NCI-H2196 (cell line): Measurements from ENCODE around the gene ABHD8.
A peak's percentile ranks its signal among the peaks of the same experiment; 100 is the strongest.

Experiments used
- DNase-seq: peaks from one replicate; lab custom pipeline; 2025; ENCODE audit not compliant: unreplicated experiment; lab: John Stamatoyannopoulos, UW

Gene ABHD8

GRCh38 chr19:17268754-17269153 lies 34.5 kb downstream of the ABHD8 start:
- no peak for DNase-seq

GRCh38 chr19:17266975-17267788 lies 36.0 kb downstream of the ABHD8 start, which contains the start of gene BABAM1:
TSS of gene BABAM1 (plus strand) at chr19:17267443. CDS start at chr19:17268807, 1,364 bp downstream.
- DNase-seq = peak; percentile 99

GRCh38 chr19:17266589-17266974 lies 36.6 kb downstream of the ABHD8 start:
- no peak for DNase-seq

- DNase-seq = no peak
These were observed 37.2 kb downstream of the ABHD8 start for GRCh38 chr19:17266026-17266425.

DNA sequence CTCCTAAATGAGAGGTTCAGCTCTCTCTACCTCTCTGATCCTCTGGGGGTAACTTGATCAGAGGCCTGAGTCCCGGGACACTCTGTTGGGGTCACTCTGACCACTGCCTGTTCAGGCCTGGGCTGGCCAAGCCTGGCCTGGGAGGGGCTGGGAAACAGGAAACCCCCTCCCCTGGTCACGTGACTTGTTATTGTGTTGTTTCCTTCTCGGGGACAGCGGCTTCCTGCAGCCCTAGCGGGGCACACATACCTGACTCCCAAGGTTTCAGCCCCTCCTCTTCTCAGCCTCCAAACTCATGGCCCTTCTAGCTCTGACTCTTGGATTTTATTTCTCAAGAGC lies 38.6 kb downstream of the ABHD8 start, which contains the start of gene USHBP1:
TSS of gene USHBP1 (minus strand) at position 105 of the 339 bp plus-strand sequence. CDS start 446 bp downstream, outside the sequence.
- DNase-seq = no peak

- DNase-seq = no peak
These were observed 39.2 kb downstream of the ABHD8 start for GRCh38 chr19:17263712-17264640.

DNA sequence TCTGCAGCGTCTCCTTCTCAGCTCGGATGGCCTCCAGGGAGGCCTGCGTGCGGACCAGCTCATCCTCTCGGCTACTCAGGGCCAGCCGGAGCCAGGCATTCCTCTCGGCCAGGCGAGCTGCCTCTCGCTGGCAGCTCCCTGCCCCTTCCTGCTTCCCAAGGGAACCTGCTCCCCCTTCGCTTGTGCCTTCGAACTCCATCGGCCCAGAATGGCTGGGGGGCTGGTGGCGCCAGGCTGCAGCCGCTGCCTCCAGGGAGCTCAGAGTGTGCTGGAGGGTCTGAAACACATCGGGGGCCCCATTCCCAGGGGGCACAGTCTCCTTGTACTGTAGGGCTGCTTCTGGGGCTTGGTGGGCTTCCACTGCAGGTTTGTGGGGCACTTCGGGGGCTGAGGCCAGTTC lies 40.7 kb downstream of the ABHD8 start:
- no peak for DNase-seq

GRCh38 chr19:17260842-17261325 lies 42.3 kb downstream of the ABHD8 start:
- DNase-seq = peak; percentile 88

DNA sequence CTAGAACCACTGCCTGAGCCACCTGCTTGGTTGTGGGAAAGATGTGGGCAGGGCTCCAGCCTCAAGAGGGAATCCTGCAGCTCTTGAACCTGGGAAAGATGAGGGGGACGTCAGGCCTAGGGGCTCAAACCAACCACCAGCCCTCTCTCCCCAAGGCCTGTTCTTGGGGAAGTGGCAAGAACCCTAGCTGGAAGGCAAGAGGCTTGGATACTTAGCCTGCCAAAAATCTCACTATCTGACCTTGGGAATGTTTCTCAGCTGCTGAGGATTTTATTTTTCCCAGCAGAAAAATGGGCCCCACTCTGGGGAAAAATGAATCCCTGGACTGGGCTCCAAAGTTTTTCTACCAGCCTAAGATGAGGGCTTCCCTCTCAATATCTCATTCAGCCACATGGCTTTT lies 43.3 kb downstream of the ABHD8 start:
- DNase-seq = no peak

DNA sequence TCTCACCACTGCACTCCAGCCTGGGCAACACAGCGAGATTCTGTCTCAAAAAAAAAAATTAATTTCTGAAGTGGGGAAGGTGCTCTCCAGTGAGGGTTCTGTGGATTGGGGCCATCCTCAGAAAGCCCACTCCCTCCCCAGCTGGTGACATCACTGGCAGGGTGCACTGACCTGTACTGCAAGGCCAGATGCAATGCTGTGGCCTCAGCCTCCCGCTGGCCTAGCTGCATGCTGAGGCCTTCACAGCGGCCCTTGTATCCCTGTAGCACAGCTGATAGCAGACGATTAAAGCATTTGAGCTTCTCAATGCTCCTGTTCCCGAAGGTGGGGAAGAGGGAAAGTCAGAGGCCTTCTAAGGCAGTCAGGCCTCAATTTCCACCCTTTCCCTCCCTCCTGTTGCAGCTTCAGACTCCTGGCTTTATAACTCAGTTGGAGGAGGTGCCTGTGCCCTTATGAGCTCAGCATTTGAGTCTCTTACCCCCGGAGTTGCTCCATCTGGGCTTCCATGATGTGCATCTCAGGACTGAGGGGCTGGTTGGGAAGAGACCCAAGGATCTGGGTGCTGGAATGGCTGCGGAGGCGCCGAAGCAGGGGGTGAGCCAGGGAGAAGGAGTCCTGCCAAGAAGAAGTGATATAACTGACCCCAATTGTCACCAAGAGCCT lies 44.0 kb downstream of the ABHD8 start:
- peak; percentile 20 for DNase-seq

- DNase-seq = no peak
These were observed 47.1 kb downstream of the ABHD8 start for GRCh38 chr19:17256130-17256529.

DNA sequence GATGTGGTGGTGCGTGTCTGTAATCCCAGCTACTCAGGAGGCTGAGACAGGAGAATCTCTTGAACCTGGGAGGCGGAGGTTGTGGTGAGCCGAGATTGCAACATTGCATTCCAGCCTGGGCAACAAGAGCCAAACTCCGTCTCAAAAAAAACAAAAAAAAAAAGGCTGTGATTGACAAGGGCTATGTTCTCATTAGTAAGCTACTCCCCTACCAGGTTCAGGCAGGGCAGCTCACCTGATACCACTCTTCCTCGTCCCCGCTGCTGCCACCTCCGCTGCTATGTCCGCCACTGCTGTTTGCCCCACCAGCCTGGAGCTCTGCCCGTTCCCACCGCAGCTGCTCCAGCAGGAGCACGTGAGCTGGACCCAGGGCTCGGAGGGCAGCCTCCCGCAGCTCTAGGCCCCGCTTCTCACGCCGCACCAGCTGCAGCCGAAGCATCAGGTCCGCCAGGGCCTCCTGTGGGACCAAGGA lies 48.0 kb downstream of the ABHD8 start:
- DNase-seq = peak; percentile 51

DNA sequence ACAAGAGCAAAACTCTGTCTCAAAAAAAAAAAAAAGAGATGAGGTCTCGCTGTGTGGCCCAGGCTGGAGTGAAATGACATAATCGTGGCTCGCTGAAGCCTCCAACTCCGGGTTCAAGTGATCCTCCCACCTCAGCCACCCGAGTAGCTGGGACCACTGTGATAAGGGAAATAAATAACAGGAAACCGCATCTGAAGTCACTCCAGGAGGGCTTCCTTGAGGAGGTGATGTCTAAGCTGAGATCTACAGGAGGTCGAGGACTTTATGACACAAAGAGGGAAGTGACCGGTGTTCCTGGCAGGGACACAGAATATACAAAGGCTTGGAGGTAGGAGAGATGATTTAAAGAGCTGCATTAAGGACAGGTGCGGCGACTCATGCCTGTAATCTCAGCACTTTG lies 48.6 kb downstream of the ABHD8 start:
- no peak for DNase-seq

GRCh38 chr19:17249887-17250548 lies 53.2 kb downstream of the ABHD8 start:
- no peak for DNase-seq

GRCh38 chr19:17248011-17248776 lies 55.0 kb downstream of the ABHD8 start:
- peak; percentile 61 for DNase-seq

GRCh38 chr19:17246681-17247425 lies 56.4 kb downstream of the ABHD8 start:
- peak; percentile 85 for DNase-seq

- no peak for DNase-seq
These were observed 57.7 kb downstream of the ABHD8 start, which contains the start of gene NR2F6 for GRCh38 chr19:17245535-17245984. TSS of gene NR2F6 (minus strand) at chr19:17245919. CDS start at chr19:17245220, 699 bp downstream.

DNA sequence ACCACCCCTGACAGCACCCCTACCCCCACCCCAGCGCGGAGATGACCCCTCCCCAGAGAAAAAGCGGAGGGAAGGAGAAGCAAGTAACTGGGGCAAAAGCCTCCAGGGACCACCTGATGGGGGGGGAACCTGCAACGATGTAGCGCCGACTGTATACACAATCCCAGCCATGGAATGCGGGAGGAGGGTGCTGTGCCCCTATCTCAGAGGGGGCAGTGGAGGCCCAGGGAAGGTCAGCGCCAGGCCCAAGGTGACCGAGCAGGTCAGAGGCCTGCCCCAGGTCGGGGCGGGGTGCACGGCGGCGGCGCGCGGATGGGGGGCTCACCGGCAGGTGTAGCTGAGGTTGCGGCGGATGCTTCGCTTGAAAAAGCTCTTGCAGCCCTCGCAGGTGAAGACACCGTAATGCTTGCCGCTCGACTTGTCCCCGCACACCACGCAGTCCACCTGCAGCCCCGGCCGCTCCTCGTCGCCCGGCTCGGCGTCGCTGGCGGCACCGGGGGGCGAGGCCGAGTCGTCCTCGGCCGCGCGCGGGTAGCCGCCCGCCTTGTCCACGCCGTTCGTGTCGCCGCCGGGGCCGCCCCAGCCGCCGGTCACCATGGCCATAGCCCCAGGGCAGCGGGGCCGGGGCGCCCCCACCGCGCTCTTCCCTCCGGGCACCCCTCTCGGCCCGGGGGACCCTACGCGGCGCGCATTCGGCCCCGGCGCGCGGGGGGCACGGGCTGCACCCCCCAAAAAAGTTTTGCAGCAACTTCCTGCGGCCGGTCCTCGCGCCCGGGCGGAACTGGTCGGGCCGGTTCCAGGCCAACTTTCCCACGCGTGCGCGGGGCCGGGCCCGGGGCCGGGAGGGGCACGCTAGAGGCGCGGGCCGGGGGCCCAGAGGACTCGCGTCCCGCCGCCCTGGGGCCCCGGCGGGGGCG lies 58.3 kb downstream of the ABHD8 start:
- DNase-seq = no peak
